ENCODE data around the gene RBMS2.

The RBMS2 gene

DNA sequence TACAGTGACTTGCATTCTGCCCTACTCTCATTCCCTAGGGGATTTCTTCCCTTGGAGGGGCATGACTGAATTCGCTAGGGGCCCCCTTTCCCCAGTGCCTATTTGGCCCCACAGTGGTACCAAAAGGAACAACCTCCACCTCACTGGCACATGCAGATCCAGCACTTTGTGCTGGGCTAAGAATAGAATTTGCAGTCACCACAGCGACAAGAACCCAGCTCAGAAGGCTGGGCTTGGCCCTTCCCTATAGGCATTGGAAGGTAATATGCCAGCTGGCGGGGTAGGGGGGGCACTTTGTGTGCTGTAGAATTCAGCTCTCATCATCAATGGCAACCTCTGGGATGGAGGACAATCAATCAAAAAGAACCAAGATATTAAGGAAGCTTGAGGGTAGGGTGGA lies 94.6 kb downstream of the RBMS2 start:
- Histone ChIP-seq H3K4me1 (ENCODE audit: control insufficient read depth in 1 of 2, insufficient read depth in 1 of 2, low read depth in 1 of 2, low read length in 1 of 2) (no peaks in the 10 kb centered on the region), H3K9me3 (no peaks in the 10 kb centered on the region), H3K27me3 (no peaks in the 10 kb centered on the region), H3K27ac (no peak overlapping the region), H3K36me3 (peaks cover 92% of the 10 kb centered on the region), H3K4me3 (ENCODE audit: low read depth in 1 of 2, low read length in 1 of 2) (no peak overlapping the region)
- TF ChIP-seq, protein P1, sequence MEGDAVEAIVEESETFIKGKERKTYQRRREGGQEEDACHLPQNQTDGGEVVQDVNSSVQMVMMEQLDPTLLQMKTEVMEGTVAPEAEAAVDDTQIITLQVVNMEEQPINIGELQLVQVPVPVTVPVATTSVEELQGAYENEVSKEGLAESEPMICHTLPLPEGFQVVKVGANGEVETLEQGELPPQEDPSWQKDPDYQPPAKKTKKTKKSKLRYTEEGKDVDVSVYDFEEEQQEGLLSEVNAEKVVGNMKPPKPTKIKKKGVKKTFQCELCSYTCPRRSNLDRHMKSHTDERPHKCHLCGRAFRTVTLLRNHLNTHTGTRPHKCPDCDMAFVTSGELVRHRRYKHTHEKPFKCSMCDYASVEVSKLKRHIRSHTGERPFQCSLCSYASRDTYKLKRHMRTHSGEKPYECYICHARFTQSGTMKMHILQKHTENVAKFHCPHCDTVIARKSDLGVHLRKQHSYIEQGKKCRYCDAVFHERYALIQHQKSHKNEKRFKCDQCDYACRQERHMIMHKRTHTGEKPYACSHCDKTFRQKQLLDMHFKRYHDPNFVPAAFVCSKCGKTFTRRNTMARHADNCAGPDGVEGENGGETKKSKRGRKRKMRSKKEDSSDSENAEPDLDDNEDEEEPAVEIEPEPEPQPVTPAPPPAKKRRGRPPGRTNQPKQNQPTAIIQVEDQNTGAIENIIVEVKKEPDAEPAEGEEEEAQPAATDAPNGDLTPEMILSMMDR (IDR thresholded peaks at IDR 0.05): no peak

DNA sequence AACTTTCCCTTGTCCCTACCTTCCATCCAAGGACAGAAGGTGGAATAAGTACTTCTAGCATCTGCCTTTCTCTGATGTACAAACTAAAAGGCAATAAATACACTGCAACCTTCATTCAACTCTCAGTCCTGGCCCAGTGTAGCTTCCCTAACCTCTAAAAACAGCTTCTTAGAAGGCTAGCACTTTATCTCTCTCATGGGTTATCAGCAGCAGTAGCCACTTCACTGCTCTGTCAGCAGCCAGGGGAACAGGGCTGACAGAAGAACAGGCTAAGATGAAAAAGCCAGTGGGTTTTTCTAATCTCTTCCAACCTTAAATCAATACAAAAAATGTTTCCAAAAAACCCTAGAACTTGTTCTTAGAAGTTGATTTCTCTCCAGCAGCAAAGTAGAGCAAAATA lies 95.3 kb downstream of the RBMS2 start:
- Histone ChIP-seq H3K9me3 (no peaks in the 10 kb centered on the region), H3K36me3 (peaks cover 89% of the 10 kb centered on the region), H3K27me3 (no peaks in the 10 kb centered on the region), H3K27ac (no peak overlapping the region), H3K4me1 (ENCODE audit: control insufficient read depth in 1 of 2, insufficient read depth in 1 of 2, low read depth in 1 of 2, low read length in 1 of 2) (no peaks in the 10 kb centered on the region), H3K4me3 (ENCODE audit: low read depth in 1 of 2, low read length in 1 of 2) (no peak overlapping the region)
- TF ChIP-seq, protein P1 (IDR thresholded peaks at IDR 0.05): no peak

DNA sequence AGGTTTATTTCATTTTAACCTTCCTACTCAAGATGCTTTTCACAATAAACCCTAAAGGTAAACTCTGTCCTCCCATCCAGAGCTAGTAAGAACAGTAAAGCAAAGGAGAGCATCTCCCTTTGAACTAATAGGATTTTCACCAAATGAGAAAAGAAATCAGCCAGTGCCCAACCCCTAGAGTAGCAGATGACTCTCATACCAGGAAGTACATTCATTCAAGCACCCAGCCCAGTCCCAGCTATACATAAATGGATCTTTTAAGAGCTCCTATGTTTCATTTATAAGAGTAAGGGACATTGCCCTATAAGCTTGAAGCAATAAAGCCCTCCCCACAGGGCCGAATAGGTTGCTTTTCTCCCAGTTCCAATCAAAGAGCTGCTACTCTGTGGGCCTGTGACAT lies 100.9 kb downstream of the RBMS2 start:
- peaks cover 50% of the 10 kb centered on the region for H3K36me3 ChIP-seq
- no peak overlapping the region for H3K4me3 ChIP-seq (ENCODE audit: low read depth in 1 of 2, low read length in 1 of 2)
- no peaks in the 10 kb centered on the region for H3K9me3 ChIP-seq
- peak overlapping the region; percentile 35 for H3K27ac ChIP-seq
- TF ChIP-seq, protein P1 (IDR thresholded peaks at IDR 0.05): no peak
- H3K4me1 ChIP-seq (ENCODE audit: control insufficient read depth in 1 of 2, insufficient read depth in 1 of 2, low read depth in 1 of 2, low read length in 1 of 2): peaks cover 4 to 9% of the 10 kb centered on the region in 2 experiments
- no peaks in the 10 kb centered on the region for H3K27me3 ChIP-seq

DNA sequence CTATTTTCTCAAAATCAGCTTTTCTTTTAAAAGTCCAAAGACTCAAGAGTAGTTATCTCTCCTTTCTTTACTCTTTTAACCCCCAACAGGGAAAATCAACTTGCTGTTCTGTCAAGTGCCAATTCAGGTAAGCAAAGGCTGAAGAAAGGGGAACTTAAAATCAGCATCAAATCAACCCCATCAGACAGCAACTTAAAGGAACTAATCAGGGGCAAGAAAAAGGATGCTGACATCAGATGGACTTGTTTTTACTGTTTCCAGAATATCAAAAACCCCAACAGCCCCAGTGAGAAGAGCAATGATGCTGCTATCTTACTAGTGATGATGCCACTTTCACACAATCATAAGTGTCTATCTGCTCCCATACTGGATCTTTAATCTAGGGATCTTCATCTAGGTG lies 105.1 kb downstream of the RBMS2 start:
- Histone ChIP-seq H3K4me1 (ENCODE audit: control insufficient read depth in 1 of 2, insufficient read depth in 1 of 2, low read depth in 1 of 2, low read length in 1 of 2) (peaks cover 29 to 33% of the 10 kb centered on the region in 2 experiments), H3K4me3 (ENCODE audit: low read depth in 1 of 2, low read length in 1 of 2) (no peak overlapping the region), H3K27me3 (no peaks in the 10 kb centered on the region), H3K27ac (peak overlapping the region; percentile 61), H3K36me3 (peaks cover 19% of the 10 kb centered on the region), H3K9me3 (no peaks in the 10 kb centered on the region)
- TF ChIP-seq, protein P1 (IDR thresholded peaks at IDR 0.05): no peak

DNA sequence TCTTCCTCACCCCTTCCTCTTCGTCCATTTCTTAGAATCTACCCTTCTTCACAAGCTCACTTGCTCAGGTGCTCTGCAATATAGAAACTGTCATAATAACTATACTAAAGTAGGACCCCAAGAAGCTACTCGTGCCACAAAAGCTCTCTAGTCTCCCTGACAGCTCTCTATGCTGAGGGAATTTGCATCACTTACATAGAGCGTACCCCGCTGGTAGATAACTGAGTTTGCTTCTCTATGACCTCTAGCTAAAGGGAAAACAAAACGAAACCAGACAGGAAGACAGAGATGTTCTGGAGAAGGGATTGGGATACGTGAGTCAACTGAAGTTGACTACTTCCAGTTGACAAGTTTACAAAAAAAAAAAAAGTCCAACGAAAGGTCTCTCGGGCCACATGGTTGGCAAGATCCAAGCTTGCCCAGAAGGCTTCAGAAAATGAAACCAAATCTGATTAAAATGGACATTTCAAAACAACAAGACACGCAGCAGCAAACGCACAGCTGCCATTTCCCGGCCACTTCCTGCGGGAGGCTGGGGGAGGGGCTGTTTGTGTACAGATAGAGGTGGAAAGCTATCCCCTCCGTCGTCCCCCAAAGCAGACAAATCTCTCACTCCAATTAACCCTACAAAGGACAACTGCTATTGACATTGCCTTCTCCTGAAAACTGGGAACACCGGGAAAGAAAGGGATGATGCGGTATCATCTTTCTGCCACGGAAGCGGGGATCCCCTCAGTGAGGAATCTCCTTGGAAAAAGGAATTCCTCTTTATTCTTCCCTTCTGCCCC lies 107.2 kb downstream of the RBMS2 start:
- Histone ChIP-seq H3K4me1 (ENCODE audit: control insufficient read depth in 1 of 2, insufficient read depth in 1 of 2, low read depth in 1 of 2, low read length in 1 of 2) (peaks cover 50 to 55% of the 10 kb centered on the region in 2 experiments), H3K36me3 (peaks cover 8% of the 10 kb centered on the region), H3K4me3 (ENCODE audit: low read depth in 1 of 2, low read length in 1 of 2) (peak overlapping the region; percentile 97 to 99), H3K27me3 (no peaks in the 10 kb centered on the region), H3K27ac (peak overlapping the region; percentile 95), H3K9me3 (no peaks in the 10 kb centered on the region)
- TF ChIP-seq, protein P1 (IDR thresholded peaks at IDR 0.05): no peak
